Liver (tissue), 9 donors: ENCODE results near the gene ARL6IP4. TPM values are rescaled to one million over a fixed set of nuclear protein-coding genes. Genes with fewer than 3 reads are reported as not detected.

Experiments used
- DNase-seq: peaks from one replicate; pipeline ENCODE4 v3.0.0-alpha.2; 2017; ENCODE audit warnings: low spot score
- H3K27ac ChIP-seq, 2 donors: one replicate each; pipeline ENCODE4 v1.7.0; 2013; ENCODE audit warnings: inconsistent platforms in 2 of 2, low read length in 2 of 2, control low read depth in 1 of 2, low read depth in 1 of 2, mild to moderate bottlenecking in 1 of 2
- H3K27me3 ChIP-seq, 4 donors: one replicate each; pipeline versions ENCODE4 v1.6.1 to v1.7.0; 2013; ENCODE audit warnings: low read length in 3 of 4, inconsistent platforms in 1 of 4, mild to moderate bottlenecking in 1 of 4, moderate library complexity in 1 of 4; ENCODE audit not compliant: control insufficient read depth in 4 of 4, insufficient read depth in 4 of 4
- H3K36me3 ChIP-seq, 4 donors: one replicate each; pipeline versions ENCODE4 v1.6.1 to v1.7.0; 2013; ENCODE audit warnings: low read length in 3 of 4, mild to moderate bottlenecking in 3 of 4, low read depth in 1 of 4, moderate library complexity in 1 of 4; ENCODE audit not compliant: control insufficient read depth in 4 of 4, insufficient read depth in 3 of 4
- H3K4me1 ChIP-seq, 4 donors: one replicate each; pipeline versions ENCODE4 v1.6.1 to v1.7.0; 2013; ENCODE audit warnings: low read length in 3 of 4, mild to moderate bottlenecking in 3 of 4, moderate library complexity in 1 of 4; ENCODE audit not compliant: control insufficient read depth in 4 of 4, insufficient read depth in 4 of 4
- H3K4me3 ChIP-seq, 3 donors: one replicate each; pipeline versions ENCODE4 v1.6.1 to v1.7.0; 2013; ENCODE audit warnings: low read length in 3 of 3, control low read depth in 1 of 3, low read depth in 1 of 3, mild to moderate bottlenecking in 1 of 3
- H3K9ac ChIP-seq, 2 donors: one replicate each; pipeline ENCODE4 v1.7.0; 2013; ENCODE audit warnings: low read length in 2 of 2, mild to moderate bottlenecking in 2 of 2, moderate library complexity in 2 of 2, control low read depth in 1 of 2, low read depth in 1 of 2
- H3K9me3 ChIP-seq, 4 donors: one replicate each; pipeline versions ENCODE4 v1.6.1 to v1.7.0; 2013; ENCODE audit warnings: low read length in 3 of 4; ENCODE audit not compliant: control insufficient read depth in 4 of 4
- EGR1 ChIP-seq, 2 donors: IDR thresholded peaks; 2 replicates each; pipeline ENCODE4 v1.6.1; 2016 to 2018; ENCODE audit warnings: antibody characterized with exemption in 2 of 2, low read depth in 2 of 2
- FOXA1 ChIP-seq: IDR thresholded peaks from 2 replicates; pipeline ENCODE4 v1.6.1; 2016; ENCODE audit warnings: antibody characterized with exemption
- FOXA2 ChIP-seq: IDR thresholded peaks from 2 replicates; pipeline ENCODE4 v1.6.1; 2016; ENCODE audit warnings: antibody characterized with exemption
- GABPA ChIP-seq, 2 donors: IDR thresholded peaks in 1 of 2; conservative IDR thresholded peaks in 1 of 2; 2 replicates each; pipeline ENCODE4 v1.6.1; 2016; ENCODE audit warnings: antibody characterized with exemption in 2 of 2, mild to moderate bottlenecking in 1 of 2, moderate library complexity in 1 of 2
- HNF4A ChIP-seq, 2 donors: conservative IDR thresholded peaks; 2 replicates each; pipeline ENCODE4 v1.6.1; 2016; ENCODE audit warnings: antibody characterized with exemption in 2 of 2, mild to moderate bottlenecking in 2 of 2
- HNF4G ChIP-seq: IDR thresholded peaks from 2 replicates; pipeline ENCODE4 v1.6.1; 2016; ENCODE audit warnings: antibody characterized with exemption
- JUND ChIP-seq, 2 donors: IDR thresholded peaks; 2 replicates each; pipeline ENCODE4 v1.6.1; 2016; ENCODE audit warnings: antibody characterized with exemption in 2 of 2
- NR2F2 ChIP-seq: IDR thresholded peaks from 2 replicates; pipeline ENCODE4 v1.6.1; 2016; ENCODE audit warnings: antibody characterized with exemption
- RAD21 ChIP-seq, 2 donors: IDR thresholded peaks; 2 replicates each; pipeline ENCODE4 v1.6.1; 2016; ENCODE audit warnings: antibody characterized with exemption in 2 of 2, mild to moderate bottlenecking in 2 of 2
- SP1 ChIP-seq: IDR thresholded peaks from 2 replicates; pipeline ENCODE4 v1.6.1; 2018; ENCODE audit warnings: antibody characterized with exemption, mild to moderate bottlenecking
- YY1 ChIP-seq: IDR thresholded peaks from 2 replicates; pipeline ENCODE4 v1.6.1; 2016; ENCODE audit warnings: antibody characterized with exemption, mild to moderate bottlenecking
- WGBS: extraction: QIAGEN DNeasy Blood & Tissue Kit; methylation state at CpG from one replicate; pipeline ENCODE4 v1.1.7; 2013; 5-methylcytosine and 5-hydroxymethylcytosine counted together
- polyA plus RNA-seq, 2 donors: library from polyadenylated mRNA; stranded (reverse) in 1 of 2; unstranded in 1 of 2; fragments of 200-250 nt in 1 of 2; fragments of >200 nt in 1 of 2; fragmentation: Nextera tagmentation in 1 of 2; extraction: Ambion mirVana in 1 of 2; gene quantifications; one replicate each; pipeline versions ENCODE4 v1.2.1 to v1.2.3, GENCODE V29; 2013 to 2015
- total RNA-seq, 2 donors: library from RNA; depleted of rRNA; stranded (reverse); fragments of >200 nt; gene quantifications; one replicate each; pipeline ENCODE4 v1.2.3, GENCODE V29; 2014
- TF ChIP-seq, protein P1 (sequence below): IDR thresholded peaks from 2 replicates; pipeline ENCODE4 v1.6.1; 2016; ENCODE audit warnings: antibody characterized with exemption, mild to moderate bottlenecking
- TF ChIP-seq, protein P2 (sequence below): IDR thresholded peaks from 2 replicates; pipeline ENCODE4 v1.6.1; 2016; ENCODE audit warnings: antibody characterized with exemption
- TF ChIP-seq, protein P3 (sequence below): IDR thresholded peaks from 2 replicates; pipeline ENCODE4 v1.6.1; 2016; ENCODE audit warnings: antibody characterized with exemption
- TF ChIP-seq, protein P4 (sequence below): fragments of 150-350 bp; IDR thresholded peaks from 2 replicates; pipeline ENCODE4 v1.5.1; 2017; ENCODE audit warnings: improper control_type of control experiment, low read depth, low read length; ENCODE audit not compliant: missing input control
- TF ChIP-seq, protein P5 (sequence below): IDR thresholded peaks from 2 replicates; pipeline ENCODE4 v1.6.1; 2016; ENCODE audit warnings: antibody characterized with exemption
- donor health status: healthy.
- donor health status: healthy.
- donor health status: healthy.
- donor health status: healthy.
- donor health status: healthy.

Gene ARL6IP4
- total and polyA plus RNA-seq, 4 donors = 59.2 to 187 (median 121) TPM

DNA sequence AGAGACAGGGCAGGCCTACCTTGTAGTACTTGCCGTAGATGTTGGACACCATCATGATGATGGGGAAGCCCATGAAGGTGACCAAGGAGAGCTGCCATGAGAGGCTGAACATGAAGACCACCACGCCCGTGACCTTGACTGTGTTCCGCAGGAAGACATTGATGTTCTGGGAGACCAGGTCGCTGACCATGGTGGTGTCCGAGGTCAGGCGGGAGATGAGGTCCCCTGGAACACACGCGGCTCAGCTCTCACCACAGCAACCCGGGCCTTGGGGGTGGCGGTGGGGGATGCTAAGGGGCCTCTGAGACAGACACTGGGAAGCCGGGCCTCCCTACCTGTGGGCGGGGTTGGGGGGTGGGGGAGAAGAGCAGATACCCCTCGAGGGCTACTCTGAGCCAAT lies 31.9 kb upstream of the ARL6IP4 start:
- 94% methylated on average over 14 of the region's 14 CpGs for WGBS
- Histone ChIP-seq H3K4me1 (no peaks in the 10 kb centered on the region), H3K36me3 (no peaks in the 10 kb centered on the region), H3K4me3 (no peak overlapping the region), H3K27ac (no peak overlapping the region), H3K9ac (no peak overlapping the region), H3K27me3 (no peaks in the 10 kb centered on the region), H3K9me3 (no peaks in the 10 kb centered on the region)
- TF ChIP-seq SP1 = no peak
- DNase-seq = no peak

DNA sequence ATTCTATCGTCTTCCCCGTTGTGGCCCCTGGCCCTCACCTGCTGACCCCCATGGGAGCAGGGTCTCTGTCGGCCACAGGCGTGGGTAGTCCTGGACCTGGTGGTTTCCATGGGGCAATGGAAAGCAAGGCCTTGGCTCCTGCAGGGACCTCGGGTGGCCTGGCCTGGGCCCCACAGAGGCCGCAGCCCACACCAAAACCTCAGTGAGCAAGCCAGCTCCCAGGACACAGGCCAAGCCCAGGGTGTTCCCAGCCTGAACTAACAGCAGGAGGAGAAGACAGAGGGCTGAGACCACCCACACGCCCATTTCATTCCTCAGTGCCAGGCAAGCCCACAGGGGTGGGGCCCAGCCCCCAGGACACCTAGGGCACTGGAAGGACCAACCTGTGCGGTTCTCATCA lies 31.1 kb upstream of the ARL6IP4 start:
- DNase-seq = no peak
- Histone ChIP-seq H3K9ac (no peak overlapping the region), H3K27ac (no peak overlapping the region), H3K36me3 (no peaks in the 10 kb centered on the region), H3K27me3 (no peaks in the 10 kb centered on the region), H3K9me3 (no peaks in the 10 kb centered on the region), H3K4me1 (no peaks in the 10 kb centered on the region), H3K4me3 (no peak overlapping the region)
- no peak for TF ChIP-seq JUND (IDR thresholded peaks at IDR 0.05)
- TF ChIP-seq, protein P1, sequence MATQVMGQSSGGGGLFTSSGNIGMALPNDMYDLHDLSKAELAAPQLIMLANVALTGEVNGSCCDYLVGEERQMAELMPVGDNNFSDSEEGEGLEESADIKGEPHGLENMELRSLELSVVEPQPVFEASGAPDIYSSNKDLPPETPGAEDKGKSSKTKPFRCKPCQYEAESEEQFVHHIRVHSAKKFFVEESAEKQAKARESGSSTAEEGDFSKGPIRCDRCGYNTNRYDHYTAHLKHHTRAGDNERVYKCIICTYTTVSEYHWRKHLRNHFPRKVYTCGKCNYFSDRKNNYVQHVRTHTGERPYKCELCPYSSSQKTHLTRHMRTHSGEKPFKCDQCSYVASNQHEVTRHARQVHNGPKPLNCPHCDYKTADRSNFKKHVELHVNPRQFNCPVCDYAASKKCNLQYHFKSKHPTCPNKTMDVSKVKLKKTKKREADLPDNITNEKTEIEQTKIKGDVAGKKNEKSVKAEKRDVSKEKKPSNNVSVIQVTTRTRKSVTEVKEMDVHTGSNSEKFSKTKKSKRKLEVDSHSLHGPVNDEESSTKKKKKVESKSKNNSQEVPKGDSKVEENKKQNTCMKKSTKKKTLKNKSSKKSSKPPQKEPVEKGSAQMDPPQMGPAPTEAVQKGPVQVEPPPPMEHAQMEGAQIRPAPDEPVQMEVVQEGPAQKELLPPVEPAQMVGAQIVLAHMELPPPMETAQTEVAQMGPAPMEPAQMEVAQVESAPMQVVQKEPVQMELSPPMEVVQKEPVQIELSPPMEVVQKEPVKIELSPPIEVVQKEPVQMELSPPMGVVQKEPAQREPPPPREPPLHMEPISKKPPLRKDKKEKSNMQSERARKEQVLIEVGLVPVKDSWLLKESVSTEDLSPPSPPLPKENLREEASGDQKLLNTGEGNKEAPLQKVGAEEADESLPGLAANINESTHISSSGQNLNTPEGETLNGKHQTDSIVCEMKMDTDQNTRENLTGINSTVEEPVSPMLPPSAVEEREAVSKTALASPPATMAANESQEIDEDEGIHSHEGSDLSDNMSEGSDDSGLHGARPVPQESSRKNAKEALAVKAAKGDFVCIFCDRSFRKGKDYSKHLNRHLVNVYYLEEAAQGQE = no peak
- no peak for TF ChIP-seq FOXA1
- TF ChIP-seq, protein P2, sequence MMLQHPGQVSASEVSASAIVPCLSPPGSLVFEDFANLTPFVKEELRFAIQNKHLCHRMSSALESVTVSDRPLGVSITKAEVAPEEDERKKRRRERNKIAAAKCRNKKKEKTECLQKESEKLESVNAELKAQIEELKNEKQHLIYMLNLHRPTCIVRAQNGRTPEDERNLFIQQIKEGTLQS = no peak
- 95% methylated on average over 8 of the region's 8 CpGs for WGBS

DNA sequence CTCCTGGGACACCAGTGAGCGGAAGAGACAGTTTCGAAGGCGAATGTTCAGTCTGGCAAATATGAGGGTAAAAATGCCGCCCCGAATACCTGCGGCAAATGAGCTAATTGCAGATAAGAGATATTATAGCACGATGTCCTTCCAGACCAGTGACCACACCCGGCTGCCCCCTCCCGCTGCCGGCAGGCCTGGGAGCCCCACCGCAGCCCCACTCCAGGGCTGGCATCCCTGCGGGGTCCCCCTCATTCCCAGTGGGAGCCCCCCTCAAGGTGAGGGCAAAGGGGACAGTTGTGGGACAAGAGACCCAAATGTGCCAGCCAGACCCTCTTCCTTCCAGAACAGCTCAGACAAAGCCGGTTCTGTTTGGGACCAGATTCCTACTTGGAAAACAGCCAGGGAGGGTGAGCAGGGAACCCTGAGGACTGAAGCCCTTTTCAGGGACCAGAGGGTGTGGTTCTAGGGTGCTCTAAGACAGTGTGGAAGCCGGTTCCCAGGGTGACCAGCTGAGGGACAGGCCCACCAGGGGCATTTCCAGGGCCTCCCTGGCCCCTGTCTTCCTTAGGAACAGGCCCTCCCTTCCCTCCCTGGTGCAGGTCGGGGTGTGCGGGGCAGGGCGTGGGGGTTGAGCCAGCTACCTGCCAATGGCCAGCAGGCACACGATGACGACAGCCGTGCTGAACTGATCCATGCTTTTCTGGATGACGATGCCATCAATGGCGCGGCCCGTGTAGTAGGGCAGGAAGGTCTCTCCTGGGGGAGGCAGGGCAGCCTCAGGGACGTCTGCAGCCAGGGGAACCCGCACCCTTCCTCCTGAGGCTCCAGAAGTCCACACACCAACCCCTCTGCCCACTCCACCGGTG lies 30.4 kb upstream of the ARL6IP4 start:
- H3K36me3 ChIP-seq = no peaks in the 10 kb centered on the region
- H3K4me3 ChIP-seq = no peak overlapping the region
- H3K9ac ChIP-seq = no peak overlapping the region
- 93% methylated on average over 27 of the region's 27 CpGs for WGBS
- no peak for TF ChIP-seq YY1
- TF ChIP-seq FOXA1 = no peak
- TF ChIP-seq FOXA2 = no peak
- TF ChIP-seq, protein P2 = no peak
- TF ChIP-seq RAD21 (IDR thresholded peaks at IDR 0.05) = no peak
- no peak for TF ChIP-seq SP1
- no peak for TF ChIP-seq GABPA (IDR thresholded peaks at IDR 0.05 in 1 of 2, conservative IDR thresholded peaks at IDR 0.05 in 1 of 2)
- TF ChIP-seq NR2F2 = no peak
- TF ChIP-seq HNF4A (conservative IDR thresholded peaks at IDR 0.05) = no peak
- TF ChIP-seq HNF4G = no peak
- TF ChIP-seq, protein P3, sequence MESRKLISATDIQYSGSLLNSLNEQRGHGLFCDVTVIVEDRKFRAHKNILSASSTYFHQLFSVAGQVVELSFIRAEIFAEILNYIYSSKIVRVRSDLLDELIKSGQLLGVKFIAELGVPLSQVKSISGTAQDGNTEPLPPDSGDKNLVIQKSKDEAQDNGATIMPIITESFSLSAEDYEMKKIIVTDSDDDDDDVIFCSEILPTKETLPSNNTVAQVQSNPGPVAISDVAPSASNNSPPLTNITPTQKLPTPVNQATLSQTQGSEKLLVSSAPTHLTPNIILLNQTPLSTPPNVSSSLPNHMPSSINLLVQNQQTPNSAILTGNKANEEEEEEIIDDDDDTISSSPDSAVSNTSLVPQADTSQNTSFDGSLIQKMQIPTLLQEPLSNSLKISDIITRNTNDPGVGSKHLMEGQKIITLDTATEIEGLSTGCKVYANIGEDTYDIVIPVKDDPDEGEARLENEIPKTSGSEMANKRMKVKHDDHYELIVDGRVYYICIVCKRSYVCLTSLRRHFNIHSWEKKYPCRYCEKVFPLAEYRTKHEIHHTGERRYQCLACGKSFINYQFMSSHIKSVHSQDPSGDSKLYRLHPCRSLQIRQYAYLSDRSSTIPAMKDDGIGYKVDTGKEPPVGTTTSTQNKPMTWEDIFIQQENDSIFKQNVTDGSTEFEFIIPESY = no peak
- TF ChIP-seq, protein P4, sequence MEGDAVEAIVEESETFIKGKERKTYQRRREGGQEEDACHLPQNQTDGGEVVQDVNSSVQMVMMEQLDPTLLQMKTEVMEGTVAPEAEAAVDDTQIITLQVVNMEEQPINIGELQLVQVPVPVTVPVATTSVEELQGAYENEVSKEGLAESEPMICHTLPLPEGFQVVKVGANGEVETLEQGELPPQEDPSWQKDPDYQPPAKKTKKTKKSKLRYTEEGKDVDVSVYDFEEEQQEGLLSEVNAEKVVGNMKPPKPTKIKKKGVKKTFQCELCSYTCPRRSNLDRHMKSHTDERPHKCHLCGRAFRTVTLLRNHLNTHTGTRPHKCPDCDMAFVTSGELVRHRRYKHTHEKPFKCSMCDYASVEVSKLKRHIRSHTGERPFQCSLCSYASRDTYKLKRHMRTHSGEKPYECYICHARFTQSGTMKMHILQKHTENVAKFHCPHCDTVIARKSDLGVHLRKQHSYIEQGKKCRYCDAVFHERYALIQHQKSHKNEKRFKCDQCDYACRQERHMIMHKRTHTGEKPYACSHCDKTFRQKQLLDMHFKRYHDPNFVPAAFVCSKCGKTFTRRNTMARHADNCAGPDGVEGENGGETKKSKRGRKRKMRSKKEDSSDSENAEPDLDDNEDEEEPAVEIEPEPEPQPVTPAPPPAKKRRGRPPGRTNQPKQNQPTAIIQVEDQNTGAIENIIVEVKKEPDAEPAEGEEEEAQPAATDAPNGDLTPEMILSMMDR = no peak
- TF ChIP-seq EGR1 (IDR thresholded peaks at IDR 0.05; ENCODE audit: low read depth in 2 of 2) = no peak
- TF ChIP-seq, protein P5, sequence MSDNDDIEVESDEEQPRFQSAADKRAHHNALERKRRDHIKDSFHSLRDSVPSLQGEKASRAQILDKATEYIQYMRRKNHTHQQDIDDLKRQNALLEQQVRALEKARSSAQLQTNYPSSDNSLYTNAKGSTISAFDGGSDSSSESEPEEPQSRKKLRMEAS = no peak
- no peak for TF ChIP-seq JUND (IDR thresholded peaks at IDR 0.05)
- no peaks in the 10 kb centered on the region for H3K4me1 ChIP-seq
- no peak overlapping the region for H3K27ac ChIP-seq
- DNase-seq = no peak
- H3K27me3 ChIP-seq = no peaks in the 10 kb centered on the region
- no peaks in the 10 kb centered on the region for H3K9me3 ChIP-seq
